GM18867 (cell line): ENCODE results near the gene FCN2.

Experiments used
- ATAC-seq: cut with Tn5 transposase; IDR thresholded peaks from one replicate; pipeline ENCODE4 v1.9.1; 2021; ENCODE audit warnings: mild to moderate bottlenecking, moderate library complexity; ENCODE audit not compliant: unreplicated experiment

Gene FCN2

GRCh38 chr9:134880484-134881312 is at the start of gene FCN2:
Gene FCN2, plus strand, starts transcription at chr9:134880810. Its CDS starts 12 bp downstream, at chr9:134880822.
- ATAC-seq = no peak

GRCh38 chr9:134830926-134831720 is 49.5 kb upstream of the FCN2 start:
- no peak for ATAC-seq

DNA sequence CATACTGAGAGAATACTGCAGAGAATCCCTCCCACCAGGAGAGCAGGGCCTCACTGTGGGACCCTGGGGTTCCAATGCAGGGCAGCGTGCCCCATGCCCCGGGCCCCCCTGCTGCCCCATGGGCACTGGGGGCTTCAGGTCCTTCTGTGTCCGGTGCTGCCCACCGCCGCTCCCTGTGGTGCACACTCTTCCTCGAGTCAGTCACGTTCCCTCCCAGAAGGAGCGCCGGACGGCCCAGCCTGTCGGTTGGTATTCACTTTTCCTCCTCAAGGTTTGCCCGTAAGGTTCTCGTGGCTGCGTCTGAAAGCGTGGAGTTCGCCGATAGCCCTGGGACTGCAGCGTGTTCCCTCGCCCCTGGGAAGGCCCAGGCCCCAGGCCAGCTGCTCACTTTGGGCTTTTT is 48.1 kb upstream of the FCN2 start:
- no peak for ATAC-seq

DNA sequence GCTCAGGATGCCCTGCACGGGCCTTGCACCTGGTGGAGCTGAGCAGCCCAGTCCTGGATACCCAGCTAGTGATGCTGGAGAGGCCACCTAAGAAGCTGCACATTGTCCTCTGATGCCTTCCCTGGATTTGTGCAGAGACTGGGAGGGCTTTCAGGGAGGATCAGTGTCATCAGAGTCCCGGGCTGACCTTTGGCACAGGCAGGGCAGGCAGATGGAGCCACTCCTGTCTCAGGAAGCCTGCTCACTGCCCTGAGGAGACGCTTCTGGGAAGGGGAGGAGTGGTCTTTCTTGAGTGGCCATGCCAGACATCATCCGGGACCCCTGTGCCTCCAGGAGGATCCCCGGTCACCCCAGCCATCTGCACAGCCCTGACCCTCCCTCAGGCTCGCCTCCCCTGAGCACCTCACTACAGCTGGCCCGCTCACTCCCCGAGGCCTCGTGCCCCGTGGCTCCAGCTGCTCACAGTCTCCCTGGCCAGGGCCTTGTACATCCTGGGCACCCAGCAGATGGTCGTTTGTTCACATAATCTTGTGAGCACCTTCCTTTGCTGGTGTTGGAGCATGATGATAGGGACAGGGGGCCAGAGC is 47.2 kb upstream of the FCN2 start:
- ATAC-seq = no peak

- no peak for ATAC-seq
These were observed 46.2 kb upstream of the FCN2 start for GRCh38 chr9:134834217-134834956.

GRCh38 chr9:134834957-134835419 is 45.6 kb upstream of the FCN2 start:
- ATAC-seq = no peak

DNA sequence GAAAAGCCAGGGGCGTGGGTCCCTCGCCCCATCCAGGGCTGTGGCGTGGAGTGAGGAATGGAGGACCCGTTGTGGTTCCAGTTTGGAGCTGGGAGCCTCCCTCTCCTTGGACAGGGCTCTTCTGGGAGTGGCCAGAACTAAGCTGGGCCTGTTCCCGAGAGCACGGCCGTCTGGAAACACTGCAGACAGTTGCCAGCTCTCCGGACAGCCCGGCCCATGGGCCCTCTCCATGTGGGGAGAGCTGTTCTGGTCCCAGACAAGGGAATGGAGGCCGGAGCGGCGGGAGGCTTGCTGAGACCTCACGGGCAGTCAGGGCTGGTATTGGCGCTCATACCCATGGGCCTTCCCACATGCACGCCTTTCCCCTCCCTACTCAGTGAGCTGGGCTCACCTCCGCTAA is 45.2 kb upstream of the FCN2 start:
- no peak for ATAC-seq

DNA sequence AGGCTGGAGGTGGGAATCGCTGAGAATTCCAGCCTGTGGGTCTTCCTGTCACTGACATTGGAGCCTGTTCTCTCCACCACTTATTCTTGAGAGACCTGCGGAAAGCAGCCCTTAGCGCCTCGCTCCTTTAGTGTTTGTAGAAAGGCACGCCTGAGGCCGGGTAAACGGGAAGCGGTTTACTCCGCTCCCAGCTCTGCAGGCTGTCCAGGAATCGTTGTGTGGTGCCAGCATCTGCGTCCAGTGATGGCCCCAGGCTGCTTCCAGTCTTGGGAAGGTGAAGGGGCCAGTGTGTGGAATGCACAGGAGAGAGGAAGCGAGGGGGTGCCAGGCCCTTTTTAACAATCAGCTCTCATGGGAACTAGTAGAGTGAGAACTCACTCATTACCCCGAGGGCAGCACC is 44.6 kb upstream of the FCN2 start:
- ATAC-seq = no peak

- ATAC-seq = no peak
These were observed 44.1 kb upstream of the FCN2 start for GRCh38 chr9:134836406-134836970.

GRCh38 chr9:134837529-134837928 is 43.1 kb upstream of the FCN2 start:
- ATAC-seq = no peak

DNA sequence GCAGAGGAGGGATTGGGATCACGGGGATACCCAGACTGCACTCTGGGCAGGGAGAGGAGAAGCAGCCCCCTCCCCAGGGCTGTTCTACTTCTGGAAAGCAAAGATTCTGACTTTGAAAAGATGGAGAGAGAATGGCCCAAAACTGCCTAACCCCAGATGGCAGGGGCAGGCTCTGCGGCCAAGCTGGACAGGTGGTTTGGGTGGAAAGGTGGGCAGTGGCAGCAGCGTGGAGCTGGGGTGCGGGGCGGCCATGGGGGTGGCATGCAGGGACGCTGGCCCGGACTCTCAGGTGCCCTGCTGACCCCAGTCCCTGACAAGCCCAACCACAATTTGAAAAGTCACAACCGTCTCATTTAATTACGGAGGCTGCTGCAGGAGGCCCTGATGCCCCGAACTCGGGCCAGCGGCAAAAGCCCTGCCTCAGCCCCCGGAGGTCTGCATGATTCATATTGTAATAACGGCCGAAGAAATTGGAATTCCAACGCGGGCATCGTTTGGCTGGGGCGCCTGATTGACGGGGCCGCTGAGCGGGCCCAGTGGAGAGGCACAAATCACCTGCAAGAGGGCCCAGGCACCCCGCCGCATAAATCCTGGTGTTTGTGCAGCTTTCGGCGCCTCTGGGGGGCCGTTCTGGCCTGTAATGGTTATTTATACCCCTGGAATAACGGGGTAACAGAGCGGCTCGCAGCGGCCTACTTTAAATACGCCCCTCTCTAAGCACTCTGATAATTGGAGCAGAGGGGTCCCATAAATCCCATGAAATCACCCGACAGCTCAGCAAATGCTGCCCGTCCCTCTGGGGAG is 41.8 kb upstream of the FCN2 start:
- ATAC-seq = no peak

DNA sequence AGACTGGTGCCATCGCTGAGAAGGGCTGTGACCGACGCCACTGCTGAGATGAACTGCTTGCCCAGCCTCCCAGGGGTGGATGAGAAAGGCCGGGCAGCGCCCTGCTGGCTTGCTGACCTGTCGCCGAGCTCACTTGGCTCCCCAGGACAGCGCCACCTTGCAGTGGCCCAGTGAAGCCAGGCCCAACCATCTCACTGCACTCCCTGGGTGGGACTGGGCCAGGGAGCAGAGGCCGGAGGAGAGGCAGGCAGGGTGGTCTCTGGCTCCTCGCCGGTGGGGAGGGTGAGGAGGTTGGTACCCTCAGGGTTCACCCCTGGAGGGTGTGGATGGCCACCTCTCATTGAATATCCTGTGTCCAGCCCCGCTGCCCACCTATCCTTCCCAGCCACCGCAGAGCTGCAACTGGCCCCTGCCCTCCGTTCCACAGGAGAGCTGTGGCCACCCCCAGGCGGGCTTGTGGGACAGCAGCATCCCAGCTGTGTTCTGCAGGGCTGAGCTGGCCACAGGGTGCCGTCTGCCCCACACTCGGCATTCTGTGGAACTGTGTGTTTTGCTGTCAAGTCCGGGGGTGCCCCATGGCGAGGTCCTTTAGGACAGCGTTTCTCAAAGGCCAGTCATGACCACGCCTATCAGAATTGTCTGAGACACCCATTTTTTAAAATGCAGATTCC is 41.0 kb upstream of the FCN2 start:
- ATAC-seq = no peak

- ATAC-seq = no peak
These were observed 40.1 kb upstream of the FCN2 start for GRCh38 chr9:134840511-134840910.

- no peak for ATAC-seq
These were observed 39.3 kb upstream of the FCN2 start for GRCh38 chr9:134841180-134841904.

GRCh38 chr9:134842321-134842720 is 38.3 kb upstream of the FCN2 start:
- no peak for ATAC-seq

- no peak for ATAC-seq
These were observed 36.9 kb upstream of the FCN2 start for GRCh38 chr9:134843740-134844139.

- no peak for ATAC-seq
These were observed 35.8 kb upstream of the FCN2 start for GRCh38 chr9:134844821-134845220.

GRCh38 chr9:134846187-134846586 is 34.4 kb upstream of the FCN2 start:
- ATAC-seq = no peak

DNA sequence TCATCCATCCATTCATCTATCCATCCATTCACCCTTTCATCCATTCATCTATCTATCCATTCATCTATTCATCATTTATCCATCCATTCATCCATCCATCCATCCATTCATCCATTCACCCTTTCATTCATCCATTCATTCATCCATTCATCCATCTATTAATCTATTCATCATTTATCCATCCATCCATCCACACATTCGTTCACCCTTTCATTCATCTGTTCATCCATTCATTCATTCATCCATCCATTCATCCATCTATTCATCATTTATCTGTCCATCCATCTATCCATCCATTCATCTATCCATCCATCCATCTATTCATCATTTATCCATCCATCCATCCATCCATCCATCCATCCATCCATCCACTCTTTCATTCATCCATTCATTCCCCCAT is 33.9 kb upstream of the FCN2 start:
- no peak for ATAC-seq
